Mesendoderm (in vitro differentiated cells): ENCODE data around the gene KMT5B.

ENCODE experiments used
- DNase-seq: peaks from one replicate; pipeline ENCODE4 v3.0.0; 2013
- H2AK5ac ChIP-seq: 2 replicates; pipeline ENCODE4 v1.6.1; 2013; ENCODE audit warnings: low read length, inconsistent platforms
- H2BK120ac ChIP-seq: 2 replicates; pipeline ENCODE4 v1.6.1; 2013; ENCODE audit warnings: low read depth, mild to moderate bottlenecking, low read length, moderate library complexity, mixed read lengths
- H2BK15ac ChIP-seq: replicated peaks from 2 replicates; pipeline ENCODE4 v1.6.1; 2013; ENCODE audit warnings: low read depth, mild to moderate bottlenecking, moderate library complexity
- H2BK5ac ChIP-seq: 2 replicates; pipeline ENCODE4 v1.6.1; 2013; ENCODE audit warnings: low read length, inconsistent platforms
- H3K18ac ChIP-seq: 2 replicates; pipeline ENCODE4 v1.6.1; 2013; ENCODE audit warnings: mild to moderate bottlenecking, low read length, mixed read lengths
- H3K23ac ChIP-seq: one replicate; pipeline ENCODE4 v1.6.1; 2013; ENCODE audit warnings: low read length
- H3K27ac ChIP-seq: 2 replicates; pipeline ENCODE4 v1.5.1; 2013; ENCODE audit warnings: low read depth, mild to moderate bottlenecking, inconsistent platforms, low read length, moderate library complexity
- H3K27me3 ChIP-seq: 2 replicates; pipeline ENCODE4 v1.6.1; 2013; ENCODE audit warnings: low read length, control low read depth, mild to moderate bottlenecking, inconsistent platforms; ENCODE audit not compliant: insufficient read depth, poor library complexity
- H3K36me3 ChIP-seq: 2 replicates; pipeline ENCODE4 v1.6.1; 2013; ENCODE audit warnings: low read length, inconsistent platforms; ENCODE audit not compliant: control insufficient read depth, insufficient read depth
- H3K4ac ChIP-seq: one replicate; pipeline ENCODE4 v1.6.1; 2013; ENCODE audit warnings: low read depth, mild to moderate bottlenecking, low read length, moderate library complexity
- H3K4me1 ChIP-seq: 2 replicates; pipeline ENCODE4 v1.6.1; 2013; ENCODE audit warnings: low read depth, low read length, inconsistent platforms; ENCODE audit not compliant: control insufficient read depth
- H3K4me2 ChIP-seq: 2 replicates; pipeline ENCODE4 v1.6.1; 2013; ENCODE audit warnings: low read length
- H3K4me3 ChIP-seq: 2 replicates; pipeline ENCODE4 v1.5.1; 2013; ENCODE audit warnings: mild to moderate bottlenecking, low read length
- H3K56ac ChIP-seq: one replicate; pipeline ENCODE4 v1.6.1; 2013; ENCODE audit warnings: low read length
- H3K79me1 ChIP-seq: 2 replicates; pipeline ENCODE4 v1.6.1; 2013; ENCODE audit warnings: low read length, inconsistent platforms
- H3K79me2 ChIP-seq: 2 replicates; pipeline ENCODE4 v1.6.1; 2013; ENCODE audit warnings: mild to moderate bottlenecking, low read length; ENCODE audit not compliant: control insufficient read depth, insufficient read depth
- H3K9ac ChIP-seq: 2 replicates; pipeline ENCODE4 v1.6.1; 2013; ENCODE audit warnings: low read length, inconsistent platforms
- H4K5ac ChIP-seq: one replicate; pipeline ENCODE4 v1.6.1; 2013; ENCODE audit warnings: low read length
- H4K8ac ChIP-seq: one replicate; pipeline ENCODE4 v1.6.1; 2013; ENCODE audit warnings: low read depth, mild to moderate bottlenecking, control low read depth, low read length, moderate library complexity
- WGBS: extraction: QIAGEN DNeasy Blood & Tissue Kit; methylation state at CpG from one replicate; pipeline ENCODE4 v1.1.7; 2013; ENCODE audit warnings: low lambda C conversion rate, missing lambda C conversion rate; ENCODE audit not compliant: insufficient coverage; ENCODE audit errors: extremely low coverage; 5-methylcytosine and 5-hydroxymethylcytosine counted together

Gene KMT5B

GRCh38 chr11:68189888-68190287, 23.2 kb downstream of the KMT5B start:
- DNase-seq, result no peak
- H2AK5ac ChIP-seq, result no peak overlapping the region
- no peak overlapping the region for H2BK15ac ChIP-seq
- H3K27ac ChIP-seq, result no peak overlapping the region
- no CpG with 5 or more reads among the region's 3 CpGs for WGBS
- H3K4ac ChIP-seq, result no peak overlapping the region
- no peak overlapping the region for H2BK120ac ChIP-seq
- no peak overlapping the region for H3K18ac ChIP-seq
- H3K79me1 ChIP-seq, result peaks cover 15% of the 10 kb centered on the region
- no peak overlapping the region for H3K56ac ChIP-seq
- H3K4me3 ChIP-seq, result no peak overlapping the region
- peaks cover 31% of the 10 kb centered on the region for H3K79me2 ChIP-seq
- no peak overlapping the region for H3K4me2 ChIP-seq
- no peak overlapping the region for H4K5ac ChIP-seq
- H3K27me3 ChIP-seq, result no peaks in the 10 kb centered on the region
- no peak overlapping the region for H4K8ac ChIP-seq
- H3K9ac ChIP-seq, result no peak overlapping the region
- no peaks in the 10 kb centered on the region for H3K4me1 ChIP-seq
- no peaks in the 10 kb centered on the region for H3K36me3 ChIP-seq
- H2BK5ac ChIP-seq, result no peak overlapping the region
- H3K23ac ChIP-seq, result no peak overlapping the region

- Histone ChIP-seq H3K4me1 (no peaks in the 10 kb centered on the region), H3K36me3 (peaks cover 2% of the 10 kb centered on the region), H3K4me2 (no peak overlapping the region), H3K18ac (no peak overlapping the region), H2BK120ac (no peak overlapping the region), H3K4me3 (no peak overlapping the region), H3K56ac (no peak overlapping the region), H4K8ac (no peak overlapping the region), H3K9ac (no peak overlapping the region), H4K5ac (no peak overlapping the region), H3K23ac (no peak overlapping the region), H2AK5ac (no peak overlapping the region), H3K79me1 (peaks cover 15% of the 10 kb centered on the region), H3K79me2 (peaks cover 27% of the 10 kb centered on the region), H2BK15ac (no peak overlapping the region), H3K27me3 (no peaks in the 10 kb centered on the region), H2BK5ac (no peak overlapping the region), H3K27ac (no peak overlapping the region), H3K4ac (no peak overlapping the region)
- WGBS, result no CpG with 5 or more reads among the region's 3 CpGs
- no peak for DNase-seq
These were observed 24.0 kb downstream of the KMT5B start for GRCh38 chr11:68189082-68189481.

- no peak for DNase-seq
- Histone ChIP-seq H3K4me2 (no peak overlapping the region), H4K5ac (no peak overlapping the region), H2AK5ac (no peak overlapping the region), H2BK5ac (no peak overlapping the region), H3K56ac (no peak overlapping the region), H3K27me3 (no peaks in the 10 kb centered on the region), H3K27ac (no peak overlapping the region), H3K9ac (no peak overlapping the region), H3K36me3 (peaks cover 2% of the 10 kb centered on the region), H2BK120ac (no peak overlapping the region), H3K4me3 (no peak overlapping the region), H4K8ac (no peak overlapping the region), H3K79me2 (peaks cover 10% of the 10 kb centered on the region), H3K4ac (no peak overlapping the region), H3K23ac (no peak overlapping the region), H3K18ac (no peak overlapping the region), H3K4me1 (no peaks in the 10 kb centered on the region), H3K79me1 (peaks cover 9% of the 10 kb centered on the region), H2BK15ac (no peak overlapping the region)
- whole genome bisulfite sequencing, result no CpG with 5 or more reads among the region's 6 CpGs
These were observed 27.0 kb downstream of the KMT5B start for GRCh38 chr11:68186061-68186460.

DNA sequence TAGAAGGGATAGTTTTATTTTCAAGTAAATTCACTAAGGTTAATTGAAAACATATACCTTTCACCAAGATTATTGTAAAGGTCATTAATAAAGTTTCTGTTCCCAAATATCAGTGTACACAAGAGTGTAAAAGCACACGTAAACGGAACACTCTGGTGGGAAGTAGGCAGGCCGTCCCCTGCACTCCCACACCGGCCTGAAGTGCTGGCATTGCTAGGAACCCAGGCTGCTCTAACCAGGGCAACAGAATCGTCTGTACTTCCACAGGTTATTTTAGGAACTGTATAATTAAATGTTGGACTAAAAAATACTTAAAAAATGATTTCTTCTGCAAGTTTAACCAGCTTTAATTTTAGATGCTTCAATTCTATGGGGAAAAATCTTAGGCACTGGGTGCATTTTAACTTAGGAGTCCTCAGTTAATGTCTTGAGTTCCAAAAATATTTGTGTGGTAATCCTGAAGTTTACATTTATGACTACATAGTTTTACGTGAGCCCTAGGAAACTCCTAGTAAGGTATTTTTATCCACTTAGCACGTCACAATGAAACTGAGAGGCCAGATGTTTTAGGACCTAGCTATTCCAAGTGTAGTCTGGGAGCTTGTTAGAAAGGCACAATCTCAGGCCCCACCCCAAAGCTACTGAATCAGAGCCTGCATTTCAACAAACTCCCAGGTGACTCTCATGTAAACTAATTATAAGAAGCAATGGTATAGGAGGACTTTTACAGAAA, 31.2 kb downstream of the KMT5B start:
- no peak overlapping the region for H4K8ac ChIP-seq
- H2BK15ac ChIP-seq, result no peak overlapping the region
- H3K4me3 ChIP-seq, result no peak overlapping the region
- no peaks in the 10 kb centered on the region for H3K79me1 ChIP-seq
- H3K36me3 ChIP-seq, result peaks cover 2% of the 10 kb centered on the region
- no peak overlapping the region for H3K23ac ChIP-seq
- H2BK120ac ChIP-seq, result no peak overlapping the region
- H2AK5ac ChIP-seq, result no peak overlapping the region
- H3K27me3 ChIP-seq, result no peaks in the 10 kb centered on the region
- no peak for DNase-seq
- no peak overlapping the region for H3K4me2 ChIP-seq
- H2BK5ac ChIP-seq, result no peak overlapping the region
- H3K9ac ChIP-seq, result no peak overlapping the region
- H3K4me1 ChIP-seq, result no peaks in the 10 kb centered on the region
- no CpG with 5 or more reads among the region's 7 CpGs for WGBS
- H3K4ac ChIP-seq, result no peak overlapping the region
- H3K27ac ChIP-seq, result no peak overlapping the region
- no peak overlapping the region for H3K18ac ChIP-seq
- H4K5ac ChIP-seq, result no peak overlapping the region
- H3K56ac ChIP-seq, result no peak overlapping the region
- H3K79me2 ChIP-seq, result no peaks in the 10 kb centered on the region

DNA sequence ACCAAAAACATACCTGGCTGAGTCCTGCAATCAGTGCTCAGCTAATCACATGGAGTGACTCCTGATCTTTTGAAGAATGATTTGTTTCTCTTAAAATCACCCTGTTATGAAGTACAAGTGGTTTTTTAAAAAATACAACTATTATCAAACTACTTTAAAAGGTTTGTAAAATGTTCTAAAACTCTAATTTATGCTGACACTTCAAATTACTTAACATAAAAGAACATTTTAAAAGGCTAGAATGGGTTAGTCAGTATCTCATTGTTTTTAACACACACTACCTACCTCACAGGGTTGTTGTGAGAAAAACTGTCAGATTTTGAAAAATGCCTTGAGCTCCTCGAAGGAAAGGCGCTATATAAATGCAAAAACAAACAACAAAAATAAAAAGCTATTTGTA, 33.2 kb downstream of the KMT5B start:
- no peak overlapping the region for H2AK5ac ChIP-seq
- H2BK120ac ChIP-seq, result no peak overlapping the region
- H3K9ac ChIP-seq, result no peak overlapping the region
- no peak for DNase-seq
- H3K79me2 ChIP-seq, result no peaks in the 10 kb centered on the region
- H3K18ac ChIP-seq, result no peak overlapping the region
- no peak overlapping the region for H2BK5ac ChIP-seq
- no peak overlapping the region for H3K4ac ChIP-seq
- no CpG with 5 or more reads among the region's 2 CpGs for whole genome bisulfite sequencing
- no peak overlapping the region for H4K5ac ChIP-seq
- H4K8ac ChIP-seq, result no peak overlapping the region
- H3K27ac ChIP-seq, result no peak overlapping the region
- no peak overlapping the region for H2BK15ac ChIP-seq
- H3K36me3 ChIP-seq, result peaks cover 2% of the 10 kb centered on the region
- no peak overlapping the region for H3K4me2 ChIP-seq
- no peak overlapping the region for H3K4me3 ChIP-seq
- H3K4me1 ChIP-seq, result no peaks in the 10 kb centered on the region
- H3K27me3 ChIP-seq, result no peaks in the 10 kb centered on the region
- no peak overlapping the region for H3K56ac ChIP-seq
- H3K79me1 ChIP-seq, result no peaks in the 10 kb centered on the region
- H3K23ac ChIP-seq, result no peak overlapping the region

DNA sequence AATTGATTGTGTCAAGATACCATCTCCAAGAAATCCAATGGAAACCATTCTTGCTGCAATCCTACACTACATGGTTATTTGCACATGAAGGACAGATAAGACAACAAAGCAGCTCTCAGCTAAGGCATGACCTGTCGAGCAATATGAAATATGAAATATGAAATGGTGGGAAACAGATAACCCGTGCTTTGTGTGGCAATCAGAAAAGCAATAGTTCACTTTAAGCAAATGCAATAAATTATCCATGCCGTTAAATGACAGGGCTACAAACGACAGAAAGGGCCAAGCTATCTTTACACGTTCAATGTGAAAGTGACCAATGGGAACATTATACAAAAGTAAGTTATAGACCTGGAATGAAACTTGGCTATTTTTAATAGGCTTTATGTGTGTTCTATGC, 35.2 kb downstream of the KMT5B start:
- Histone ChIP-seq H2BK15ac (no peak overlapping the region), H2AK5ac (no peak overlapping the region), H3K4me1 (no peaks in the 10 kb centered on the region), H3K27ac (no peak overlapping the region), H3K36me3 (no peaks in the 10 kb centered on the region), H3K27me3 (no peaks in the 10 kb centered on the region), H3K4ac (no peak overlapping the region), H3K4me2 (no peak overlapping the region), H3K9ac (no peak overlapping the region), H3K23ac (no peak overlapping the region), H4K5ac (no peak overlapping the region), H3K4me3 (no peak overlapping the region), H3K79me1 (no peaks in the 10 kb centered on the region), H3K18ac (no peak overlapping the region), H4K8ac (no peak overlapping the region), H2BK5ac (no peak overlapping the region), H3K79me2 (no peaks in the 10 kb centered on the region), H2BK120ac (no peak overlapping the region), H3K56ac (no peak overlapping the region)
- WGBS, result no CpG with 5 or more reads among the region's 5 CpGs
- no peak for DNase-seq
